ENCODE measurements around the gene ALCAM. TPM values are rescaled to one million over a fixed set of nuclear protein-coding genes. Genes with fewer than 3 reads are reported as not detected.
A peak's percentile ranks its signal among the peaks of the same experiment; 100 is the strongest.

ALCAM gene
- total RNA-seq, 1 experiment from 2014 or later: 36.8 TPM

- Histone ChIP-seq H3K27ac (ENCODE audit: low read depth, low read length, poor library complexity, severe bottlenecking) (no peak overlapping the region), H3K4me3 (ENCODE audit: low read depth, low read length, poor library complexity, severe bottlenecking) (no peak overlapping the region), H3K36me3 (ENCODE audit: insufficient read depth, low read length, poor library complexity, severe bottlenecking) (no peaks in the 10 kb centered on the region), H3K9me3 (ENCODE audit: low read depth, low read length, poor library complexity, severe bottlenecking) (no peaks in the 10 kb centered on the region), H3K4me1 (ENCODE audit: insufficient read depth, low read length, poor library complexity, severe bottlenecking) (peaks cover 4% of the 10 kb centered on the region), H3K27me3 (replicated peaks; ENCODE audit: insufficient read depth, low read depth, low read length, poor library complexity) (no peaks in the 10 kb centered on the region)
- POLR2A ChIA-PET (ENCODE audit: low non-redundant PET): no interaction called here
- TF ChIP-seq CTCF (conservative IDR thresholded peaks at IDR 0.05; ENCODE audit: low read depth, low read length) (no peak), EZH2 (IDR thresholded peaks at IDR 0.05; ENCODE audit: borderline replicate concordance, low read depth, low read length, poor library complexity, severe bottlenecking) (no peak)
- BruUV-seq (replicated peaks): no TSS peak
- DNase-seq (ENCODE audit: low spot score): no peak
- intact Hi-C loops (cut with micrococcal nuclease; ENCODE audit: unreplicated experiment): no loop called here
- CTCF ChIA-PET: no interaction called here
Measured at GRCh38 chr3:105399611-105400010, 32.9 kb downstream of the ALCAM start.

GRCh38 chr3:105401254-105401653 lies 34.5 kb downstream of the ALCAM start:
- DNase-seq (ENCODE audit: low spot score): no peak
- Histone ChIP-seq H3K27ac (ENCODE audit: low read depth, low read length, poor library complexity, severe bottlenecking) (no peak overlapping the region), H3K4me3 (ENCODE audit: low read depth, low read length, poor library complexity, severe bottlenecking) (no peak overlapping the region), H3K9me3 (ENCODE audit: low read depth, low read length, poor library complexity, severe bottlenecking) (no peaks in the 10 kb centered on the region), H3K36me3 (ENCODE audit: insufficient read depth, low read length, poor library complexity, severe bottlenecking) (no peaks in the 10 kb centered on the region), H3K4me1 (ENCODE audit: insufficient read depth, low read length, poor library complexity, severe bottlenecking) (peaks cover 4% of the 10 kb centered on the region), H3K27me3 (replicated peaks; ENCODE audit: insufficient read depth, low read depth, low read length, poor library complexity) (no peaks in the 10 kb centered on the region)
- no TSS peak for BruUV-seq (replicated peaks)
- CTCF ChIA-PET: no interaction called here
- intact Hi-C loops (cut with micrococcal nuclease; ENCODE audit: unreplicated experiment): no loop called here
- POLR2A ChIA-PET (ENCODE audit: low non-redundant PET): no interaction called here
- TF ChIP-seq EZH2 (IDR thresholded peaks at IDR 0.05; ENCODE audit: borderline replicate concordance, low read depth, low read length, poor library complexity, severe bottlenecking) (no peak), CTCF (conservative IDR thresholded peaks at IDR 0.05; ENCODE audit: low read depth, low read length) (no peak)

GRCh38 chr3:105401691-105402149 lies 35.0 kb downstream of the ALCAM start:
- DNase-seq (ENCODE audit: low spot score): no peak
- ChIA-PET POLR2A (ENCODE audit: low non-redundant PET) (no interaction called here), CTCF (no interaction called here)
- intact Hi-C loops (cut with micrococcal nuclease; ENCODE audit: unreplicated experiment): no loop called here
- H3K9me3 ChIP-seq (ENCODE audit: low read depth, low read length, poor library complexity, severe bottlenecking): no peaks in the 10 kb centered on the region
- no peaks in the 10 kb centered on the region for H3K27me3 ChIP-seq (replicated peaks; ENCODE audit: insufficient read depth, low read depth, low read length, poor library complexity)
- no TSS peak for BruUV-seq (replicated peaks)
- peak overlapping the region; percentile 8 for H3K27ac ChIP-seq (ENCODE audit: low read depth, low read length, poor library complexity, severe bottlenecking)
- H3K4me3 ChIP-seq (ENCODE audit: low read depth, low read length, poor library complexity, severe bottlenecking): no peak overlapping the region
- H3K36me3 ChIP-seq (ENCODE audit: insufficient read depth, low read length, poor library complexity, severe bottlenecking): no peaks in the 10 kb centered on the region
- H3K4me1 ChIP-seq (ENCODE audit: insufficient read depth, low read length, poor library complexity, severe bottlenecking): peaks cover 4% of the 10 kb centered on the region
- no peak for TF ChIP-seq CTCF (conservative IDR thresholded peaks at IDR 0.05; ENCODE audit: low read depth, low read length)
- no peak for TF ChIP-seq EZH2 (IDR thresholded peaks at IDR 0.05; ENCODE audit: borderline replicate concordance, low read depth, low read length, poor library complexity, severe bottlenecking)
